H9 (cell line): ENCODE data around the gene DGUOK. TPM values are rescaled to one million over a fixed set of nuclear protein-coding genes. Genes with fewer than 3 reads are reported as not detected.

Experiments
- DNase-seq: peaks from one replicate; pipeline ENCODE4 v3.0.0-alpha.2; 2017
- H2AFZ ChIP-seq: one replicate; pipeline ENCODE4 v1.6.1; 2013; ENCODE audit warnings: mild to moderate bottlenecking, low read length, control low read depth, moderate library complexity
- H2AK5ac ChIP-seq: 2 replicates; pipeline ENCODE4 v1.6.1; 2013; ENCODE audit warnings: low read length, control low read depth, mixed read lengths; ENCODE audit not compliant: insufficient read length
- H2BK120ac ChIP-seq: one replicate; pipeline ENCODE4 v1.6.1; 2013; ENCODE audit warnings: low read depth, mild to moderate bottlenecking, low read length, control low read depth, inconsistent platforms; ENCODE audit not compliant: poor library complexity, severe bottlenecking
- H2BK12ac ChIP-seq: 2 replicates; pipeline ENCODE4 v1.6.1; 2013; ENCODE audit warnings: low read length, control low read depth, mixed read lengths, low read depth; ENCODE audit not compliant: insufficient read length
- H2BK15ac ChIP-seq: 2 replicates; pipeline ENCODE4 v1.6.1; 2013; ENCODE audit warnings: low read depth, low read length, control low read depth
- H2BK20ac ChIP-seq: one replicate; pipeline ENCODE4 v1.6.1; 2013; ENCODE audit warnings: low read depth, mild to moderate bottlenecking, low read length, control low read depth, inconsistent platforms; ENCODE audit not compliant: poor library complexity, severe bottlenecking
- H2BK5ac ChIP-seq: 2 replicates; pipeline ENCODE4 v1.6.1; 2013; ENCODE audit warnings: low read length, control low read depth, mixed read lengths; ENCODE audit not compliant: insufficient read length
- H3K14ac ChIP-seq: 2 replicates; pipeline ENCODE4 v1.6.1; 2013; ENCODE audit warnings: low read length, control low read depth; ENCODE audit not compliant: insufficient read depth
- H3K18ac ChIP-seq: 2 replicates; pipeline ENCODE4 v1.6.1; 2013; ENCODE audit warnings: low read depth, mild to moderate bottlenecking, mixed read lengths, low read length, control low read depth; ENCODE audit not compliant: insufficient read length
- H3K23ac ChIP-seq: 2 replicates; pipeline ENCODE4 v1.6.1; 2013; ENCODE audit warnings: low read length, control low read depth, mixed read lengths, low read depth; ENCODE audit not compliant: insufficient read length
- H3K23me2 ChIP-seq: 2 replicates; pipeline ENCODE4 v1.6.1; 2013; ENCODE audit warnings: low read depth, mild to moderate bottlenecking, mixed read lengths, low read length, control low read depth; ENCODE audit not compliant: insufficient read length, poor library complexity, severe bottlenecking
- H3K27ac ChIP-seq: 2 replicates; pipeline ENCODE4 v1.5.1; 2013; ENCODE audit warnings: low read length, control low read depth, mixed read lengths, low read depth; ENCODE audit not compliant: insufficient read length
- H3K27me3 ChIP-seq: 2 replicates; pipeline ENCODE4 v1.6.1; 2013; ENCODE audit warnings: low read length, control low read depth, inconsistent platforms; ENCODE audit not compliant: insufficient read depth
- H3K4ac ChIP-seq: 2 replicates; pipeline ENCODE4 v1.6.1; 2013; ENCODE audit warnings: low read depth, mild to moderate bottlenecking, control low read depth, inconsistent platforms, low read length, moderate library complexity
- H3K4me1 ChIP-seq: 2 replicates; pipeline ENCODE4 v1.6.1; 2013; ENCODE audit warnings: low read length, control low read depth, inconsistent platforms; ENCODE audit not compliant: insufficient read depth
- H3K4me2 ChIP-seq: 2 replicates; pipeline ENCODE4 v1.6.1; 2013; ENCODE audit warnings: low read length, control low read depth, mixed read lengths; ENCODE audit not compliant: insufficient read length, insufficient read depth
- H3K56ac ChIP-seq: 2 replicates; pipeline ENCODE4 v1.6.1; 2013; ENCODE audit warnings: low read depth, mild to moderate bottlenecking, mixed read lengths, low read length, control low read depth; ENCODE audit not compliant: insufficient read length
- H3K79me1 ChIP-seq: 2 replicates; pipeline ENCODE4 v1.6.1; 2013; ENCODE audit warnings: low read depth, mild to moderate bottlenecking, moderate library complexity, low read length, control low read depth, inconsistent platforms; ENCODE audit not compliant: insufficient read depth, poor library complexity, severe bottlenecking
- H3K79me2 ChIP-seq: 2 replicates; pipeline ENCODE4 v1.6.1; 2013; ENCODE audit warnings: low read length, control low read depth, inconsistent platforms; ENCODE audit not compliant: insufficient read depth
- H3K9ac ChIP-seq: 2 replicates; pipeline ENCODE4 v1.6.1; 2013; ENCODE audit warnings: low read length, control low read depth, mixed read lengths; ENCODE audit not compliant: insufficient read length; ENCODE audit errors: extremely low read depth
- H3K9me3 ChIP-seq: one replicate; pipeline ENCODE4 v1.6.1; 2013; ENCODE audit warnings: low read depth, low read length, inconsistent platforms; ENCODE audit not compliant: control insufficient read depth
- H3T11ph ChIP-seq: one replicate; pipeline ENCODE4 v1.6.1; 2013; ENCODE audit warnings: mild to moderate bottlenecking, low read length, control low read depth, inconsistent platforms
- H4K20me1 ChIP-seq: one replicate; pipeline ENCODE4 v1.6.1; 2013; ENCODE audit not compliant: control insufficient read depth, insufficient read length, insufficient read depth
- H4K5ac ChIP-seq: 2 replicates; pipeline ENCODE4 v1.6.1; 2013; ENCODE audit warnings: low read depth, mild to moderate bottlenecking, mixed read lengths, low read length, control low read depth; ENCODE audit not compliant: insufficient read length
- H4K8ac ChIP-seq: replicated peaks from 2 replicates; pipeline ENCODE4 v1.6.1; 2013; ENCODE audit warnings: low read length, control low read depth, mixed read lengths, low read depth; ENCODE audit not compliant: insufficient read length
- H4K91ac ChIP-seq: 2 replicates; pipeline ENCODE4 v1.6.1; 2013; ENCODE audit warnings: low read depth, mild to moderate bottlenecking, moderate library complexity, mixed read lengths, low read length, control low read depth; ENCODE audit not compliant: insufficient read length
- H3K27ac Mint-ChIP-seq, 3 experiments: 2 replicates in 2 of 3; 3 replicates in 1 of 3; pipeline ENCODE4 v1.8.0; 2020 to 2021; ENCODE audit warnings: mixed read lengths in 3 of 3, mild to moderate bottlenecking in 1 of 3, moderate library complexity in 1 of 3
- H3K27me3 Mint-ChIP-seq: 2 replicates; pipeline ENCODE4 v1.8.0; 2021; ENCODE audit warnings: low read depth, mild to moderate bottlenecking, moderate library complexity, mixed read lengths
- H3K36me3 Mint-ChIP-seq, 3 experiments: 2 replicates in 2 of 3; 3 replicates in 1 of 3; pipeline ENCODE4 v1.8.0; 2020 to 2021; ENCODE audit warnings: low read depth in 3 of 3, mixed read lengths in 3 of 3; ENCODE audit not compliant: insufficient read depth in 1 of 3
- H3K4me1 Mint-ChIP-seq, 2 experiments: 2 replicates each; pipeline ENCODE4 v1.8.0; 2020; ENCODE audit warnings: mixed read lengths in 2 of 2
- H3K4me3 Mint-ChIP-seq, 2 experiments: 2 replicates in 1 of 2; 3 replicates in 1 of 2; pipeline ENCODE4 v1.8.0; 2020 to 2021; ENCODE audit warnings: mild to moderate bottlenecking in 2 of 2, mixed read lengths in 2 of 2, moderate library complexity in 1 of 2
- H3K9me3 Mint-ChIP-seq, 2 experiments: 2 replicates in 1 of 2; 3 replicates in 1 of 2; pipeline ENCODE4 v1.8.0; 2020; ENCODE audit warnings: mild to moderate bottlenecking in 2 of 2, mixed read lengths in 2 of 2, moderate library complexity in 1 of 2
- CTCF ChIP-seq: fragments of 200-600 bp; sonication (generic); conservative IDR thresholded peaks from 3 replicates; pipeline ENCODE4 v1.8.0; 2021; ENCODE audit warnings: antibody characterized with exemption, mild to moderate bottlenecking
- WGBS: extraction: QIAGEN DNeasy Blood & Tissue Kit; methylation state at CpG from one replicate; pipeline ENCODE4 v1.1.7; 2013; ENCODE audit warnings: missing lambda C conversion rate, low lambda C conversion rate, mixed read lengths; ENCODE audit not compliant: insufficient read length; ENCODE audit errors: extremely low coverage; 5-methylcytosine and 5-hydroxymethylcytosine counted together
- total RNA-seq: library from RNA; stranded (reverse); gene quantifications from 2 replicates; pipeline ENCODE4 v1.2.1, GENCODE V29; 2021

DGUOK gene
- total RNA-seq, 1 experiment from 2014 or later = 98.5 TPM

GRCh38 chr2:73913414-73914054, 13.1 kb upstream of the DGUOK start:
- Histone ChIP-seq H2AFZ (no peak overlapping the region), H4K91ac (no peak overlapping the region), H4K8ac (no peak overlapping the region), H3T11ph (no peak overlapping the region), H3K14ac (no peak overlapping the region), H4K20me1 (no peaks in the 10 kb centered on the region), H3K79me2 (no peaks in the 10 kb centered on the region), H2BK12ac (no peak overlapping the region), H3K23me2 (no peaks in the 10 kb centered on the region), H2BK120ac (no peak overlapping the region), H2BK15ac (no peak overlapping the region), H3K27ac (no peak overlapping the region), H4K5ac (no peak overlapping the region), H3K4ac (no peak overlapping the region), H2AK5ac (no peak overlapping the region), H3K18ac (no peak overlapping the region), H3K9me3 (no peaks in the 10 kb centered on the region), H2BK5ac (no peak overlapping the region), H3K4me2 (no peak overlapping the region), H3K56ac (no peak overlapping the region), H3K9ac (no peak overlapping the region), H3K79me1 (no peaks in the 10 kb centered on the region), H3K4me1 (no peaks in the 10 kb centered on the region), H3K27me3 (no peaks in the 10 kb centered on the region), H3K23ac (no peak overlapping the region), H2BK20ac (no peak overlapping the region)
- H3K27ac Mint-ChIP-seq = no peak overlapping the region
- no CpG with 5 or more reads among the region's 8 CpGs for WGBS
- no peak for DNase-seq
- no peaks in the 10 kb centered on the region for H3K36me3 Mint-ChIP-seq
- H3K9me3 Mint-ChIP-seq = no peaks in the 10 kb centered on the region
- no peak for TF ChIP-seq CTCF
- H3K4me3 Mint-ChIP-seq = no peak overlapping the region
- peaks cover 4% of the 10 kb centered on the region for H3K27me3 Mint-ChIP-seq
- H3K4me1 Mint-ChIP-seq = no peaks in the 10 kb centered on the region
